SKM-1 treated with dmso at 0.1 percent for 144 hours (cell line): ENCODE measurements around the gene ABHD12.

ENCODE experiments used
- DNase-seq: peaks from one replicate; lab custom pipeline; 2025; ENCODE audit not compliant: unreplicated experiment; lab: John Stamatoyannopoulos, UW

Gene ABHD12

DNA sequence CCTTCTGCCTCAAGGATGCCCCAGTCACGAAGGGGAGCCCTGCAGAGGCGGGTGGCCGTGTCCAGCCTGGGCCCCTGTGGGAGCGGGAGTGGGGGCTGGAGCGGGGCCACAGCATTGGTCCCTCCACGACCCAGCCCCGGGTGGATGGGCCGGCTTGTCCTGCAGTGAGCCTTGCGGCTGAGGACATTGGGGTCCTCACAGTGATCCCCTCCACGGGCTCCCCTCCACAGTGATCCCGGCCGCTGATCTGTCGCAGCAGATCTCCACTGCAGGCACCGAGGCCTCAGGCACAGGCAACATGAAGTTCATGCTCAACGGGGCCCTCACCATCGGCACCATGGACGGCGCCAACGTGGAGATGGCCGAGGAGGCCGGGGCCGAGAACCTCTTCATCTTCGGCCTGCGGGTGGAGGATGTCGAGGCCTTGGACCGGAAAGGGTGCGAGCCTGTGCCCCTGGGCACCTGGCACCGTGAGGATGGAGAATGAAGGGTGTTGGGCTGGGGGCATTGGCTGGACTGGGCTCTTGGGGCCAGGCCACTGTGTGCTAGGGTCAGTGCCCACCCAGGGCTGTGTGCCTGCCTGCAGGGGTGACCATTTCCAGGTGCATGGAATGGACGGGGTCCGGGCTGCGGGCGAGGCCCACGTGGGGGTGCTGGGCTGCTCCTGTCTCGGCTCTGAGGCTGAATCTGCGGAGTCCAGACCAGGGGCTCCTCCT lies 98.3 kb downstream of the ABHD12 start:
- no peak for DNase-seq

GRCh38 chr20:25291432-25292133 lies 99.1 kb downstream of the ABHD12 start:
- no peak for DNase-seq

- no peak for DNase-seq
Measured at GRCh38 chr20:25290646-25291431, 99.8 kb downstream of the ABHD12 start.

GRCh38 chr20:25289886-25290597 lies 100.6 kb downstream of the ABHD12 start:
- no peak for DNase-seq

DNA sequence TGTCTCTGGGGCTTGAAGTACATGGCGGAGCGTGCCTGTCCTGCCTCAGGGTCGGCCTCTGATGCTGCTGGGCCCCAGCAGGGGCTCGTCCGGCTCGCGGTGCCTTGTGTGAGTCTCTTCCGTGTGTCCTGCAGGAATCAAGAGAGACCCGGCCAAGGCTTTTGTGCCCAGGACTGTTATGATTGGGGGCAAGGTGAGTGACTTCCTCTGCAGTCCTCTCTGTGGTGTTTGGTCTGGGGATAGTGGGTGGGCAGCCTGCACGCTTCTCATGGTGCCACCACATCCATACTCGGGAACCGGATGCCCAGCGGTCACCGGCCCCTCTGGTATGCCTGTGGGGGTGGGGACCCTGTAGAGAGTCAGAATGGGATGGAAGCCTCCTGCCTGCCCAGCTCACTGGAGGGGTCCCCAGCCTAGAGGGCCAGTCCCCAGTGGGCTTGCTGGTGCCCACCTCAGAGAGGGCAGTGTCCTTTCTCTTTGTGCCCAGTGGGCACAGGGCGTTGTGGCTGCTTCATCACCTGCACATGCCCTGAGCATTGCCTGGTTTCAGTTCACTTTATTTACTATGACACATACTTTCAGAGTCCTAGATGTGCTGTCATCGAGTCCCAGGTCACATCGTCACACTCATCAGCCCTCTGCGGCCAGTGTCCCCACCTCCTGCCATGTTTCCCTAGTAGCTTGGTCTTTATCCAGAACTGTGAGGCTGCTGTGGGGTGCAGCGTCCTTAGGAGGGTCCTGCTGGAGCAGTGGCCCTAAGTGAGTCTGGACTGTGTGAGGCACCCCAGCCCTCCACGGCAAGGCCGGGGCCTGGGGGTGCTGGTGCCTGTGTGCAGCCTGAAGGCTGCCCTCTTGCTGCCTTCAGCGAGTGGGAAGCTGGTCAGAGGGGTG lies 102.1 kb downstream of the ABHD12 start:
- no peak for DNase-seq

DNA sequence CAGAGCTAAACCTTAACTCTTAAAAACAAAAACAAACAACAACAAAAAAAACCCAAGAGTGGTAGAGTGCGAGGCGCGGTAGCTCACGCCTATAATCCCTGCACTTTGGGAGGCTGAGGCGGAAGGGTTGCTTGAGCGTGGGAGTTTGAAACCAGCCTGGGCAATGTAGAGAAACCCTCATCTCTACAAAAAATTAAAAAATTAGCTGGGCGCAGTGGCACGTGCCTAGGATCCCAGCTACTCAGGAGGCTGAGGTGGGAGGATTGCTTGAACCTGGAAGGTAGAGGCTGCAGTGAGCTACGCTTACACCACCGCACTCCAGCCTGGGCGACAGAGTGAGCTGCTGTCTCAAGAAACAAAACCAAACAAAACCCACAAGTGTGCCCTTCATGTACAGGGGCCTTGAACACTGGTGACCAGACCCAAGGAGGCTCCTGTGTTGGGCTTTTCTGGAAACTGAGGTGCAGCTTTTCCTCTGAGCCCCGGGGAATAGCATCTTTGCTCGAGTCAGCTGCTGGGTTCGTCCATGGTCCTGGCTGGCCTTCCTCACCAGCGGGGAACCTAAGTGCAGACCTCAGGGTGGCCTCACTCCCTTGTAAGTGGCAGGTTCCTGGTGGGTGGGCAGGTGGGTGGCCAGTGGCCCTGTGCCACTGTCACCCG lies 102.9 kb downstream of the ABHD12 start:
- DNase-seq: no peak

- DNase-seq: no peak
Measured at GRCh38 chr20:25286917-25287316, 103.7 kb downstream of the ABHD12 start.

GRCh38 chr20:25285856-25286798 lies 104.5 kb downstream of the ABHD12 start:
- no peak for DNase-seq

DNA sequence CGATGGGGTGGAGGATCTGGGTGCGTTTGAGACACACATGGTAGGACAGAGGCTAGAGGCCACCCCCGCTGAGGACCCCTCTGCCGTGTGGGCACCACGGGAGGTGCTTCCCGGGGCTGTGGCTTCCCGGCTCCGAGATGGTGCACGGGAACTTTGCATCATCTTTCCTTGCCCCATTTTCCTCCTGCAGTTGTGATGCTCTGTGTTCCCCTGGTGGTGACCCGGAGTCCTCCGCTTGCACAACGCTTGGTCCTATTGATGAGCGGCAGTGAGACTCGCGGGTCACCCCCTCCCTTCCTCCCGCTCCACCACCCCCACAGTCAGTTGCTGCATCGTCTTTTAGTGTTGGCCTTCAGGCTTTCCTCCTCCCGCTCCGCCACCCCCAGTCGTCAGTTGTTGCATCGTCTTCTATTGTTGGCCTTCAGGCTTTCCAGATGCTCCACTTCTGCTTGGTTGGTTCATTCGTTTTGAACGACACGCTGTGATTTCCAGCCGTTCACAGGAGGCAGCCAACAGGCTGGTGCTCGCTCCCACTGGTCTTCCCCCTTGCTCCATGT lies 105.5 kb downstream of the ABHD12 start:
- DNase-seq: no peak

DNA sequence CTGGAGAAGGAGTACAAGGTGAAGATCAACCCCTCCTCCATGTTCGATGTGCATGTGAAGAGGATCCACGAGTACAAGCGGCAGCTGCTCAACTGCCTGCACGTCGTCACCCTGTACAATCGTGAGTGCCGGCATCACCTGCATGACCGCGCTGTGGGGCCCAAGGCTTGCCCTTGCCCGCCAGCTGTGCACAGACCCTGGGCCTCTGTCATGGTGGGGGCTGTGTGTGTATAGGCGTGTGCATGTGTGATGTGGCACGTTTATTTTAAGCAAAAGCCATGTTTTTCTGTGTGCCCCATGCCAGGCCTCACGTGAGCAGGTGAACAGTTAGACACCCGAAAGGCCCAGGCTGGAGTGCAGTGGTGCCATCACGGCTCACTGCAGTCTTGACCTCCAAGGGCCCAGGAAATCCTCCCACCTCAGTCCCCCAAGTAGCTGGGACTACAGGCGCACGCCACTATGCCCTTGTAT lies 106.5 kb downstream of the ABHD12 start:
- DNase-seq: no peak

DNA sequence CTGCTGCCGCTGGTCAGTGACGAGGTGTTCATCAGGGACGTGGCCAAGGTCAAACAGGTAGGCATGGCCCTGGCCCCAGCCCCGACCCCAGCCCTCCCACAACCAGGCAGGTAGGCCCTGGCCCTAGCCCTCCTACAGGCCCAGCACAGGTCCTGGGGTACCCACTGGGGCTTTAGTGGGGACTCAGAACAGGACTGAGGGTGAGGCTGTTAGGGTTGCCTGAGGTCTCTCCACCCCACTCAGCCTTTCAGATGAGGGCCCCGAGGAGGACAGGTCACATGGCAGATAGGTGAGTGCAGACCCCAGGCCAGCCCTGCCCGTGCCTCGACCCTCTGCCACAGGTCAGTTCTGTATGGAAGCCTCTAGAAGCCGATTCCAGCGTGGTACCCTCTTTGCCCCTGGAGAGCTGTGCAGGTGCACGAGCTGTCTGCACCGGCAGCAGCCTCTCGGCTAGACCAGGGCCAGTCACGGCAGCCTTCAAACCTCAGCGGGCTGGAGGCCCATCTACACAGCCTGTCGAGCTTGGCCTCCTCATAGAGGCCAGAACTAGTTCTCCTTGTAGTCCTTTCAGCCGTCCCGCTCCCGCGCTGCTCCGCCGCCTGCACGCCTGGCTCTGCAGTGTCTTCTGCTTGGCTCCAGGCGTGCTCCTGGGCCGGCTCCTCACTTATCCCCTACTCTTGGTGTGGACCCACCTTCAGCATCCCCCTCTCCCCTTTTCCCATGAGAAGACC lies 107.2 kb downstream of the ABHD12 start:
- DNase-seq: no peak

GRCh38 chr20:25282796-25283195 lies 107.8 kb downstream of the ABHD12 start:
- no peak for DNase-seq

DNA sequence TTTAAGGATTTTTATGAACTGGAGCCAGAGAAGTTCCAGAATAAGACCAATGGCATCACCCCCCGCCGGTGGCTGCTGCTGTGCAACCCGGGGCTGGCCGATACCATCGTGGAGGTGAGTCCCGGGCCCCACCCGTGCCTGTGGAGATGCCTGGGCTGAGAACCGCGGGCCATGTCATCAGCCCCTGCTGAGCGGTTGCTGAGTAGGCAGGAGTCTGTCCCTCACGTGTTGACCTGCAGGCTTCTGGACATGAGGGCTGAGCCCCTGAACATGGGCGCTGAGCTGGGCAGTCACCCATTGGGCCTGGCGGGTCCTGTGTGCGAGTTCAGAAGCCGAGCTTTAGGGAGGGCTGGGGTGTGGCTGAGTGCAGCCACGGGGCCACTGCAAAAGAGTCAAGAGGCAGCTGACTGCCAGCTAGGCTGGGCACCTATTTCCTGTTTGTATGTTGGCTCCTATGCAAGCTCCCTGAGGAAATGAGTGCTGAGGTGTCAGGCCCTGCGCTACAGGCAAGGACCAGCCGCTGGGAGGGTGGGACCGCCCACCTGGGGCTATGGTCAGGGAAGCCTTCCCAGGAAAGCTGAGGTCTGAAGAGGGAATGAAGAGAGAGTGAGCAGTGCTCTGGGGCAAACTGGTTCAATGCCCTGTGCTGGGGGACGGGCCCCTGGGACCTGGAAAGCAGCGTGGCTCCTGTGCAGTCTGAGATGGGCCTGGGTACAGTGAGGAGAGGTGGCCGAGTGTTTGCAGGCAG lies 108.4 kb downstream of the ABHD12 start:
- DNase-seq: no peak

DNA sequence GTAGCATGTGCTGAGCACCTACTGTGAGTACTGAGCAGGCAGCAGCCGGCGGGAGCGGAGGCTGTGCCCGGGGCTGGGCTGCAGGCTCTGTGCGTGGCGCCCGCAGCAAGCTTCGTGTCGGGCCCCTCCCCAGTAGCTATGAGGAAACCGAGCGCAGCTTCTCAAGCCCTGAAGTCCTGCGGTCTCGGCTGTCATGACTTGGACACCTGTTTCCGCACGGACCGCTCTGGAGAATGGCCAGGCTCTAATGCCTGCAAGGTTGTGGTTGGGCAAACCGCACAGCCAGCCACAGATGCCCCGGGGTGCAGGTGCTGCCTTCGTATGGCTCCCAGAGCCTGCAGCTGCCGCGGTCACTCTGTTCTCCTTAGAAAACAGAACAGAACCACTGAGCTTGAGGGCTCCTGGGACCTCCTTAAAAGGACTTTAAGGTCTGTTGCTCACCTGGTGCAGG lies 109.1 kb downstream of the ABHD12 start:
- DNase-seq: no peak

DNA sequence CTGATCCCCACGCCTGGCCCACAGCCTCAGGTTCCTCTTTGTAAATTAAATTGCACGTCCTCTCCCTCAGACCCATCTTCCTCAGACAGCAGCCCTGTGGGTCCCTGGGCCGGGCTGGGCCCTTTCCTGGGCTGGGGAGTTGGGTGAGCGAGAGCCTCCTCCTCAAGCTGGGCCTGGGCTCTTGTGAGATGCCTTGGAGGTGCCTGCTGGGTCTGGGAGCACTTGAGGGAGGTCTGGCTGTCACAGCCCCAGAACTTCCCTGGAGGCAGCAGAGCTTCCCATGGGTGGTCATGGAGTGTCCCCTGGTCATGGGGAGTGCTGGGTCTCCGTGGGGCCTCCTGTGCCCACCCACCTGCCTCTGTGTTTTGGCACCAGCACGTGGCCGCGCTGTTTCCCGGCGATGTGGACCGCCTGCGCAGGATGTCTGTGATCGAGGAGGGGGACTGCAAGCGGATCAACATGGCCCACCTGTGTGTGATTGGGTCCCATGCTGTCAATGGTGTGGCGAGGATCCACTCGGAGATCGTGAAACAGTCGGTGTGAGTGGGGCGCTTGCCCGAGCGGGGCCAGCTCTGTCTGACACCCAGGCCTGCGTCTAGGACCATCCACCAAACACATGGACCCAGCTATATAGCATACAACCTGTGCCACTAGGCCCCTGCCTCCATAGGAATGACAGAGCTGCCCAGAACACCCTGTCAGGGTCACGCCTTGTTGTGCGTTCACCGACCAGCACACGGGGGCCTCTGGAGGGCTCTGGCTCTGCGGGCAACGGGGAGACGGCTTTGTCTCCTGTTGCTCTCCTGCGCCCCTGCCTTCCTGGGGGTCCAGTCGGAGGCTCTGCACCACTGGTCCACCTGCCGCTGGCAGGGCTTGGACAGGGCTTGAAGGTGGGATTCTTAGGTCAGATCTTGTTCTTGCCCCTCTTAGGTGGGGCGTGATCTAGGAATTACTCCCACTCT lies 109.8 kb downstream of the ABHD12 start:
- no peak for DNase-seq
